T-cell (primary cell): ENCODE results near the gene CLDN10. TPM values are rescaled to one million over a fixed set of nuclear protein-coding genes. Genes with fewer than 3 reads are reported as not detected.
A peak's percentile ranks its signal among the peaks of the same experiment; 100 is the strongest.

Experiments
- ATAC-seq, 4 experiments: fragments of 200-7000 bp in 3 of 4; fragments of 150-1000 bp in 1 of 4; cut with Tn5 transposase; replicated peaks in 1 of 4; 1 replicate in 3 of 4; 2 replicates in 1 of 4; pipeline ENCODE4 v1.10.0; 2021; ENCODE audit warnings: moderate library complexity in 3 of 4, mild to moderate bottlenecking in 2 of 4, moderate number of reproducible peaks in 1 of 4
- CTCF ChIA-PET, 2 donors: fragments of 300-600 bp; sonication (Branson Sonifier 250); formaldehyde crosslinking; loops; one replicate each; lab custom pipeline; 2022; ENCODE audit warnings: antibody characterized with exemption in 2 of 2; lab: Charles Lee
- POLR2A ChIA-PET, 2 donors: fragments of 300-600 bp; sonication (Branson Sonifier 250); formaldehyde crosslinking; loops; one replicate each; lab custom pipeline; 2022; ENCODE audit warnings: antibody characterized with exemption in 2 of 2; lab: Charles Lee
- DNase-seq, 35 experiments: peaks; one replicate each; pipeline versions ENCODE4 v3.0.0 to v3.0.0-alpha.2; 2013 to 2023
- H3K27ac ChIP-seq: one replicate; pipeline ENCODE4 v1.5.1; 2013; ENCODE audit warnings: low read length
- H3K27me3 ChIP-seq, 2 experiments: replicated peaks in 1 of 2; 1 replicate in 1 of 2; 2 replicates in 1 of 2; pipeline versions ENCODE4 v1.6.1 to v1.7.0; 2013; ENCODE audit warnings: low read length in 1 of 2, mixed read lengths in 1 of 2; ENCODE audit not compliant: control insufficient read depth in 2 of 2, insufficient read depth in 2 of 2; ENCODE audit errors: extremely low read depth in 1 of 2
- H3K36me3 ChIP-seq, 2 donors: 1 replicate in 1 of 2; 2 replicates in 1 of 2; pipeline versions ENCODE4 v1.6.1 to v1.7.0; 2013; ENCODE audit warnings: low read length in 1 of 2; ENCODE audit not compliant: control insufficient read depth in 2 of 2, insufficient read depth in 1 of 2; ENCODE audit errors: extremely low read depth in 1 of 2
- H3K4me1 ChIP-seq, 2 experiments: 1 replicate in 1 of 2; 2 replicates in 1 of 2; pipeline versions ENCODE4 v1.6.1 to v1.7.0; 2013; ENCODE audit warnings: low read length in 2 of 2, mixed read lengths in 1 of 2; ENCODE audit not compliant: insufficient read depth in 2 of 2, control insufficient read depth in 1 of 2; ENCODE audit errors: extremely low read depth in 1 of 2
- H3K4me3 ChIP-seq, 2 donors: 1 replicate in 1 of 2; 2 replicates in 1 of 2; pipeline versions ENCODE4 v1.5.1 to v1.7.0; 2013; ENCODE audit warnings: mild to moderate bottlenecking in 2 of 2, low read length in 1 of 2, moderate library complexity in 1 of 2; ENCODE audit not compliant: control insufficient read depth in 1 of 2; ENCODE audit errors: extremely low read depth in 1 of 2
- H3K9me3 ChIP-seq: 2 replicates; pipeline ENCODE4 v1.7.0; 2013
- H3K27ac Mint-ChIP-seq, 2 donors: one replicate each; pipeline ENCODE4 v1.8.0; 2020 to 2021; ENCODE audit warnings: mild to moderate bottlenecking in 2 of 2, mixed read lengths in 2 of 2
- H3K27me3 Mint-ChIP-seq, 2 donors: one replicate each; pipeline ENCODE4 v1.8.0; 2021 to 2022; ENCODE audit warnings: mixed read lengths in 2 of 2
- H3K36me3 Mint-ChIP-seq: one replicate; pipeline ENCODE4 v1.8.0; 2021; ENCODE audit warnings: mixed read lengths
- H3K4me1 Mint-ChIP-seq, 3 donors: one replicate each; pipeline ENCODE4 v1.8.0; 2020 to 2022; ENCODE audit warnings: mixed read lengths in 3 of 3, mild to moderate bottlenecking in 1 of 3
- H3K4me3 Mint-ChIP-seq, 3 donors: one replicate each; pipeline ENCODE4 v1.8.0; 2020 to 2022; ENCODE audit warnings: mild to moderate bottlenecking in 3 of 3, mixed read lengths in 3 of 3, moderate library complexity in 3 of 3
- H3K9me3 Mint-ChIP-seq, 3 donors: one replicate each; pipeline ENCODE4 v1.8.0; 2020 to 2022; ENCODE audit warnings: mixed read lengths in 3 of 3
- WGBS: methylation state at CpG from one replicate; pipeline ENCODE4 v1.1.5; 2013; ENCODE audit warnings: missing lambda C conversion rate; ENCODE audit not compliant: insufficient coverage; 5-methylcytosine and 5-hydroxymethylcytosine counted together
- total RNA-seq, 35 experiments: library from RNA in 6 of 35; stranded (reverse) in 6 of 35; fragments of 120-200 nt in 1 of 35; gene quantifications; one replicate each; pipeline versions ENCODE4 v1.2.1 to v1.2.4 and lab custom pipeline; 2013 to 2026

Gene CLDN10
- total RNA-seq, 5 donors from 2014 or later (not counting 1 experiment from before 2014, with no cell fraction given): 0.32 TPM; not detected in 4

GRCh38 chr13:95546919-95547318 lies 5.6 kb upstream of the CLDN10 start:
- DNase-seq (no peak), ATAC-seq (no peak)
- Mint-ChIP-seq H3K4me3 (no peak overlapping the region), H3K9me3 (no peaks in the 10 kb centered on the region), H3K27ac (no peak overlapping the region), H3K36me3 (no peaks in the 10 kb centered on the region), H3K27me3 (peaks cover 35 to 40% of the 10 kb centered on the region in 2 donors), H3K4me1 (peaks cover 0 to 4% (median 2%) of the 10 kb centered on the region in 3 donors)
- CTCF ChIA-PET: interaction anchor here in 1 of 2 donors (0.6 kb wide), 1 partner anchor 358 kb away, joined by 6 read pairs; no protein-coding TSS in a partner anchor
- H3K27ac ChIP-seq: no peak overlapping the region
- H3K4me3 ChIP-seq: no peak overlapping the region
- H3K4me1 ChIP-seq: no peaks in the 10 kb centered on the region
- 50% methylated on average over 1 of the region's 3 CpGs for WGBS
- H3K9me3 ChIP-seq: no peaks in the 10 kb centered on the region
- H3K36me3 ChIP-seq: no peaks in the 10 kb centered on the region
- POLR2A ChIA-PET: no interaction called here
- H3K27me3 ChIP-seq: peaks cover 0 to 18% of the 10 kb centered on the region in 2 experiments

GRCh38 chr13:95547531-95548167 lies 4.9 kb upstream of the CLDN10 start:
- Mint-ChIP-seq H3K4me3 (no peak overlapping the region), H3K36me3 (no peaks in the 10 kb centered on the region), H3K27me3 (peaks cover 36 to 37% of the 10 kb centered on the region in 2 donors), H3K4me1 (peaks cover 0 to 5% (median 3%) of the 10 kb centered on the region in 3 donors), H3K27ac (no peak overlapping the region), H3K9me3 (no peaks in the 10 kb centered on the region)
- no CpG with 5 or more reads among the region's 6 CpGs for WGBS
- H3K27me3 ChIP-seq: peaks cover 0 to 22% of the 10 kb centered on the region in 2 experiments
- ATAC-seq (no peak), DNase-seq (no peak)
- POLR2A ChIA-PET: no interaction called here
- no peak overlapping the region for H3K27ac ChIP-seq
- no peaks in the 10 kb centered on the region for H3K36me3 ChIP-seq
- peaks cover under 1 to 1% of the 10 kb centered on the region in 2 experiments for H3K4me1 ChIP-seq
- no peak overlapping the region for H3K4me3 ChIP-seq
- H3K9me3 ChIP-seq: no peaks in the 10 kb centered on the region
- CTCF ChIA-PET: interaction anchor here in 1 of 2 donors (0.6 kb wide), 1 partner anchor 358 kb away, joined by 6 read pairs; no protein-coding TSS in a partner anchor

- POLR2A ChIA-PET: no interaction called here
Observed at GRCh38 chr13:95552208-95552538, 347 bp upstream of the CLDN10 start.

GRCh38 chr13:95553581-95554385 lies 1.3 kb downstream of the CLDN10 start:
- peaks cover 6 to 17% (median 16%) of the 10 kb centered on the region in 3 donors for H3K4me1 Mint-ChIP-seq
- Histone ChIP-seq H3K4me1 (peaks cover 10 to 15% of the 10 kb centered on the region in 2 experiments), H3K36me3 (no peaks in the 10 kb centered on the region), H3K4me3 (peak overlapping the region in 1 of 2 donors; percentile 67), H3K27me3 (peaks cover 0 to 38% of the 10 kb centered on the region in 2 experiments), H3K27ac (no peak overlapping the region), H3K9me3 (no peaks in the 10 kb centered on the region)
- DNase-seq (no peak), ATAC-seq (no peak)
- no peaks in the 10 kb centered on the region for H3K9me3 Mint-ChIP-seq
- ChIA-PET POLR2A (no interaction called here), CTCF (no interaction called here)
- H3K27me3 Mint-ChIP-seq: peaks cover 52 to 53% of the 10 kb centered on the region in 2 donors
- H3K27ac Mint-ChIP-seq: no peak overlapping the region
- WGBS: 6% methylated on average over 22 of the region's 29 CpGs
- H3K36me3 Mint-ChIP-seq: no peaks in the 10 kb centered on the region
- H3K4me3 Mint-ChIP-seq: peak overlapping the region in 2 of 3 donors; percentile 48 to 72

More at GRCh38 chr13:95552208-95552538, 347 bp upstream of the CLDN10 start:
- Mint-ChIP-seq H3K27me3 (peaks cover 54 to 59% of the 10 kb centered on the region in 2 donors), H3K36me3 (no peaks in the 10 kb centered on the region), H3K27ac (no peak overlapping the region), H3K9me3 (no peaks in the 10 kb centered on the region), H3K4me1 (peaks cover 6 to 17% (median 16%) of the 10 kb centered on the region in 3 donors), H3K4me3 (peak overlapping the region in 1 of 3 donors; percentile 44)
- no peaks in the 10 kb centered on the region for H3K9me3 ChIP-seq
- WGBS: 26% methylated on average over 15 of the region's 17 CpGs
- H3K4me3 ChIP-seq: no peak overlapping the region
- no peaks in the 10 kb centered on the region for H3K36me3 ChIP-seq
- no peak for ATAC-seq
- H3K4me1 ChIP-seq: peaks cover 10 to 15% of the 10 kb centered on the region in 2 experiments
- no peak for DNase-seq
- no peak overlapping the region for H3K27ac ChIP-seq
- CTCF ChIA-PET: no interaction called here
- H3K27me3 ChIP-seq: peaks cover 0 to 37% of the 10 kb centered on the region in 2 experiments

GRCh38 chr13:95557013-95557412 lies 4.5 kb downstream of the CLDN10 start:
- Mint-ChIP-seq H3K4me1 (peaks cover 6 to 14% (median 11%) of the 10 kb centered on the region in 3 donors), H3K27ac (no peak overlapping the region), H3K4me3 (no peak overlapping the region), H3K9me3 (no peaks in the 10 kb centered on the region), H3K27me3 (peaks cover 31 to 35% of the 10 kb centered on the region in 2 donors), H3K36me3 (no peaks in the 10 kb centered on the region)
- Histone ChIP-seq H3K4me1 (peaks cover 10 to 15% of the 10 kb centered on the region in 2 experiments), H3K27ac (no peak overlapping the region), H3K27me3 (peaks cover 0 to 29% of the 10 kb centered on the region in 2 experiments), H3K4me3 (no peak overlapping the region), H3K9me3 (no peaks in the 10 kb centered on the region), H3K36me3 (no peaks in the 10 kb centered on the region)
- CTCF ChIA-PET: interaction anchor here (0.6 to 0.7 kb wide), 2 partner anchors 16 to 434 kb away, joined by 3 to 4 read pairs; no protein-coding TSS in a partner anchor
- POLR2A ChIA-PET: interaction anchor here in 1 of 2 donors (0.6 kb wide), 1 partner anchor 1680 kb away, joined by 3 read pairs; no protein-coding TSS in a partner anchor
- DNase-seq (no peak), ATAC-seq (no peak)

GRCh38 chr13:95559100-95559499 lies 6.6 kb downstream of the CLDN10 start:
- no peaks in the 10 kb centered on the region for H3K9me3 ChIP-seq
- peaks cover 2 to 5% (median 4%) of the 10 kb centered on the region in 3 donors for H3K4me1 Mint-ChIP-seq
- 45% methylated on average over 2 of the region's 6 CpGs for WGBS
- H3K27me3 ChIP-seq: peaks cover 0 to 10% of the 10 kb centered on the region in 2 experiments
- H3K27me3 Mint-ChIP-seq: peaks cover 25 to 32% of the 10 kb centered on the region in 2 donors
- no peaks in the 10 kb centered on the region for H3K9me3 Mint-ChIP-seq
- no peaks in the 10 kb centered on the region for H3K36me3 ChIP-seq
- H3K27ac ChIP-seq: no peak overlapping the region
- no peak overlapping the region for H3K27ac Mint-ChIP-seq
- no peak overlapping the region for H3K4me3 ChIP-seq
- DNase-seq (no peak), ATAC-seq (no peak)
- no peak overlapping the region for H3K4me3 Mint-ChIP-seq
- peaks cover 0 to 2% of the 10 kb centered on the region in 2 experiments for H3K4me1 ChIP-seq
- CTCF ChIA-PET: interaction anchor here in 1 of 2 donors (0.7 kb wide), 1 partner anchor 275 kb away, joined by 4 read pairs; no protein-coding TSS in a partner anchor
- POLR2A ChIA-PET: no interaction called here
- H3K36me3 Mint-ChIP-seq: no peaks in the 10 kb centered on the region
